Ishikawa (cell line): ENCODE measurements around the gene ZNF662.

ENCODE experiments used
- CEBPB ChIP-seq: IDR thresholded peaks from 2 replicates; pipeline ENCODE4 v1.6.1; 2012
- CREB1 ChIP-seq: IDR thresholded peaks from 2 replicates; pipeline ENCODE4 v1.6.1; 2012; ENCODE audit warnings: low read depth
- EGR1 ChIP-seq: IDR thresholded peaks from 2 replicates; pipeline ENCODE4 v1.6.1; 2012
- EP300 ChIP-seq: IDR thresholded peaks from 2 replicates; pipeline ENCODE4 v1.6.1; 2012; ENCODE audit warnings: borderline replicate concordance
- FOXM1 ChIP-seq: IDR thresholded peaks from 2 replicates; pipeline ENCODE4 v1.6.1; 2012; ENCODE audit warnings: low read depth, borderline replicate concordance
- MAX ChIP-seq: IDR thresholded peaks from 2 replicates; pipeline ENCODE4 v1.6.1; 2012
- NFIC ChIP-seq: IDR thresholded peaks from 2 replicates; pipeline ENCODE4 v1.6.1; 2012
- RAD21 ChIP-seq: IDR thresholded peaks from 2 replicates; pipeline ENCODE4 v1.6.1; 2012; ENCODE audit warnings: low read depth
- REST ChIP-seq: IDR thresholded peaks from 2 replicates; pipeline ENCODE4 v1.6.1; 2012; ENCODE audit warnings: low read depth, mild to moderate bottlenecking
- TAF1 ChIP-seq: IDR thresholded peaks from 2 replicates; pipeline ENCODE4 v1.6.1; 2012; ENCODE audit warnings: low read depth, mild to moderate bottlenecking
- TCF12 ChIP-seq: IDR thresholded peaks from 2 replicates; pipeline ENCODE4 v1.6.1; 2012; ENCODE audit warnings: low read depth
- TEAD4 ChIP-seq: IDR thresholded peaks from 2 replicates; pipeline ENCODE4 v1.6.1; 2012
- USF1 ChIP-seq: IDR thresholded peaks from 2 replicates; pipeline ENCODE4 v1.6.1; 2012
- YY1 ChIP-seq: IDR thresholded peaks from 2 replicates; pipeline ENCODE4 v1.6.1; 2012; ENCODE audit warnings: low read depth
- ZBTB7A ChIP-seq: IDR thresholded peaks from 2 replicates; pipeline ENCODE4 v1.6.1; 2012; ENCODE audit warnings: low read depth

Gene ZNF662

GRCh38 chr3:42937334-42937733 is 31.4 kb downstream of the ZNF662 start:
- TF ChIP-seq MAX (no peak), RAD21 (no peak), EGR1 (no peak), EP300 (no peak), REST (no peak), TAF1 (no peak), USF1 (no peak), ZBTB7A (no peak), FOXM1 (no peak), CREB1 (no peak), TCF12 (no peak), CEBPB (no peak), YY1 (no peak)

GRCh38 chr3:42942693-42943092 is 36.8 kb downstream of the ZNF662 start:
- TF ChIP-seq TAF1 (no peak), YY1 (no peak), REST (no peak), TCF12 (no peak), EP300 (no peak), EGR1 (no peak), CEBPB (no peak), USF1 (no peak), MAX (no peak), TEAD4 (no peak), FOXM1 (no peak)

- no peak for TF ChIP-seq CEBPB
- no peak for TF ChIP-seq TCF12
- no peak for TF ChIP-seq TAF1
- no peak for TF ChIP-seq NFIC
- no peak for TF ChIP-seq REST
- TF ChIP-seq ZBTB7A, result no peak
- TF ChIP-seq RAD21, result no peak
- no peak for TF ChIP-seq MAX
- TF ChIP-seq TEAD4, result no peak
- TF ChIP-seq EP300, result no peak
- no peak for TF ChIP-seq CREB1
- TF ChIP-seq YY1, result no peak
- no peak for TF ChIP-seq USF1
- no peak for TF ChIP-seq FOXM1
- no peak for TF ChIP-seq EGR1
Observed at GRCh38 chr3:42946050-42946449, 40.1 kb downstream of the ZNF662 start.

- TF ChIP-seq TEAD4 (no peak), REST (no peak), MAX (no peak), USF1 (no peak), CEBPB (no peak), RAD21 (no peak), YY1 (no peak)
Observed at GRCh38 chr3:42957573-42957972, 51.6 kb downstream of the ZNF662 start.
